ENCODE data around the gene SLC45A2. TPM values are rescaled to one million over a fixed set of nuclear protein-coding genes. Genes with fewer than 3 reads are reported as not detected.

The SLC45A2 gene
- total RNA-seq, 1 experiment from 2014 or later: 0.28 TPM

DNA sequence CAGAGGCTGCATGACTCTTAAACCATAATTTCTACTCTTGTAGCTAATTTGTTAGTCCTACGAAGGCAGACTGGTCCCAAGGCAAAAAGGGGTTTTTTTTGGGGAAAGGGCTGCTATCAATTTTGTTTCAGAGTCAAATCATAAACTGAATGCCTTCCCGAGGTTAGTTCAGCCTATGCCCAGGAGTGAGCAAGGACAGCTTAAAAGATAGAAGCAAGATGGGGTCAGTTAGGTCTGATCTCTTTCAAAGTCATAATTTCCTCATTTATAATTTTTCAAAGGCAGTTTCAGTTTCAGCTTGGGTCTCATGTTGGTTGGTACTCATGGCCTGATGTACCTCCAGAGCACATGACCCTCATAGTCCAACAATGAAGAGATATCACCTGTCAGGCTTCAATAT lies 56.2 kb downstream of the SLC45A2 start:
- H3K9me3 ChIP-seq (ENCODE audit: low read depth, low read length, poor library complexity, severe bottlenecking): no peaks in the 10 kb centered on the region
- TF ChIP-seq EZH2 (IDR thresholded peaks at IDR 0.05; ENCODE audit: borderline replicate concordance, low read depth, low read length, poor library complexity, severe bottlenecking) (no peak), CTCF (conservative IDR thresholded peaks at IDR 0.05; ENCODE audit: low read depth, low read length) (no peak)
- no peak for DNase-seq (ENCODE audit: low spot score)
- no peaks in the 10 kb centered on the region for H3K27me3 ChIP-seq (replicated peaks; ENCODE audit: insufficient read depth, low read depth, low read length, poor library complexity)
- ChIA-PET POLR2A (ENCODE audit: low non-redundant PET) (no interaction called here), CTCF (no interaction called here)
- no peaks in the 10 kb centered on the region for H3K36me3 ChIP-seq (ENCODE audit: insufficient read depth, low read length, poor library complexity, severe bottlenecking)
- H3K27ac ChIP-seq (ENCODE audit: low read depth, low read length, poor library complexity, severe bottlenecking): no peak overlapping the region
- H3K4me3 ChIP-seq (ENCODE audit: low read depth, low read length, poor library complexity, severe bottlenecking): no peak overlapping the region
- no TSS peak for BruUV-seq (replicated peaks)
- intact Hi-C loops (cut with micrococcal nuclease; ENCODE audit: unreplicated experiment): no loop called here
- no peaks in the 10 kb centered on the region for H3K4me1 ChIP-seq (ENCODE audit: insufficient read depth, low read length, poor library complexity, severe bottlenecking)

GRCh38 chr5:33927685-33928084 lies 56.8 kb downstream of the SLC45A2 start:
- TF ChIP-seq CTCF (conservative IDR thresholded peaks at IDR 0.05; ENCODE audit: low read depth, low read length) (no peak), EZH2 (IDR thresholded peaks at IDR 0.05; ENCODE audit: borderline replicate concordance, low read depth, low read length, poor library complexity, severe bottlenecking) (no peak)
- H3K27me3 ChIP-seq (replicated peaks; ENCODE audit: insufficient read depth, low read depth, low read length, poor library complexity): no peaks in the 10 kb centered on the region
- POLR2A ChIA-PET (ENCODE audit: low non-redundant PET): no interaction called here
- H3K36me3 ChIP-seq (ENCODE audit: insufficient read depth, low read length, poor library complexity, severe bottlenecking): no peaks in the 10 kb centered on the region
- H3K27ac ChIP-seq (ENCODE audit: low read depth, low read length, poor library complexity, severe bottlenecking): no peak overlapping the region
- H3K4me1 ChIP-seq (ENCODE audit: insufficient read depth, low read length, poor library complexity, severe bottlenecking): no peaks in the 10 kb centered on the region
- no peak overlapping the region for H3K4me3 ChIP-seq (ENCODE audit: low read depth, low read length, poor library complexity, severe bottlenecking)
- DNase-seq (ENCODE audit: low spot score): no peak
- BruUV-seq (replicated peaks): no TSS peak
- intact Hi-C loops (cut with micrococcal nuclease; ENCODE audit: unreplicated experiment): no loop called here
- CTCF ChIA-PET: no interaction called here
- H3K9me3 ChIP-seq (ENCODE audit: low read depth, low read length, poor library complexity, severe bottlenecking): no peaks in the 10 kb centered on the region

DNA sequence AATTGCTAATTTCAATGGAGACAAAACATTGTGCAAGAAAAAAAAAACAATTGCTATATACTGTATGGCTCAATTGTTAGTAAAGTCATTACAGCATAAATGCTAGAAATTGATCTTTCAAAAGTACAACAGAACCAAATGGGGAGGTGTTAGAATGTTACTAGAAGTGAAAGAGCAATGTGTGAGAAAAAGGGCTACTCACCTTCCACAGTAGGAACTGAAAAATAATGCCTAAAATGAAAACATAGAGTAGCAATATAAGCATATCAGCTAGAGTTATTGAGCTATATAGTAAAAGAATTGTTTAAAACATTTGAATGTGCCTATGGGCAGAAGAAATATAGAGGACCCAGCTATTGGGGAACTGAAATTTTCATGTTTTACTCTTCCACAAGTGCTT lies 59.2 kb downstream of the SLC45A2 start:
- ChIA-PET CTCF (no interaction called here), POLR2A (ENCODE audit: low non-redundant PET) (interaction anchor here (0.5 to 0.6 kb wide), 2 partner anchors 10 to 26 kb away, joined by 3 to 4 read pairs; no protein-coding TSS in a partner anchor)
- no peak for DNase-seq (ENCODE audit: low spot score)
- H3K9me3 ChIP-seq (ENCODE audit: low read depth, low read length, poor library complexity, severe bottlenecking): no peaks in the 10 kb centered on the region
- H3K4me1 ChIP-seq (ENCODE audit: insufficient read depth, low read length, poor library complexity, severe bottlenecking): no peaks in the 10 kb centered on the region
- no peak overlapping the region for H3K27ac ChIP-seq (ENCODE audit: low read depth, low read length, poor library complexity, severe bottlenecking)
- H3K4me3 ChIP-seq (ENCODE audit: low read depth, low read length, poor library complexity, severe bottlenecking): no peak overlapping the region
- intact Hi-C loops (cut with micrococcal nuclease; ENCODE audit: unreplicated experiment): no loop called here
- H3K36me3 ChIP-seq (ENCODE audit: insufficient read depth, low read length, poor library complexity, severe bottlenecking): no peaks in the 10 kb centered on the region
- H3K27me3 ChIP-seq (replicated peaks; ENCODE audit: insufficient read depth, low read depth, low read length, poor library complexity): no peaks in the 10 kb centered on the region
- TF ChIP-seq EZH2 (IDR thresholded peaks at IDR 0.05; ENCODE audit: borderline replicate concordance, low read depth, low read length, poor library complexity, severe bottlenecking): no peak
- no peak for TF ChIP-seq CTCF (conservative IDR thresholded peaks at IDR 0.05; ENCODE audit: low read depth, low read length)
- BruUV-seq (replicated peaks): no TSS peak

All from A673 (cell line).